ENCODE measurements around the gene FBL. TPM values are rescaled to one million over a fixed set of nuclear protein-coding genes. Genes with fewer than 3 reads are reported as not detected.
"Not testable (repeated sequence)": the region's sequence is repeated elsewhere in the genome, so short reads cannot be mapped to it uniquely, and the experiment has no call there.

Gene FBL
- polyA plus RNA-seq, 1 experiment: 372 TPM

- H3K27me3 ChIP-seq (ENCODE audit: control insufficient read depth, insufficient read depth, low read length); H3K36me3 ChIP-seq (ENCODE audit: control insufficient read depth, insufficient read depth, low read length); H3K4me3 ChIP-seq (ENCODE audit: low read depth, low read length); DNase-seq (ENCODE audit: low read depth); POLR2A ChIA-PET; CTCF ChIA-PET: not testable (repeated sequence)
Observed at GRCh38 chr19:39885821-39886554, 39.8 kb upstream of the FBL start.

DNA sequence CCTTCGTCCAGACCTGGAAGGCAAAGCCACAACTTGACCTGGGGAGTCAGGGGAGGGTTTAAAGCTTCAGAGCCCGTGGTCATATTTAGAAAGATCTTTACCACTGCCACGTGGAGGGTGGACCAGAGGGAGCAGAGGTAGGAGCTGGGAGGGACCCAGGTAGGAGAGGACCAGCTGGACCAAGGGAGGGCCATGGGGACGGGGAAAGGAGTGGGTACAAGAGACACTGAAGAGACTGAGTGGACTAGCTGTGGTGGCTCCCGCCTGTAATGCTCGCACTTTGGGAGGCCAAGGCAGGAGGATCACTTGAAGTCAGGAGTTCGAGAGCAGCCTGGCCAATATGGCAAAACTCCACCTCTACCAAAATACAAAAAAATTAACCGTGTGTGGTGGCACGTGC, 38.5 kb upstream of the FBL start:
- CTCF ChIA-PET; H3K36me3 ChIP-seq (ENCODE audit: control insufficient read depth, insufficient read depth, low read length); DNase-seq (ENCODE audit: low read depth); H3K27me3 ChIP-seq (ENCODE audit: control insufficient read depth, insufficient read depth, low read length); H3K4me3 ChIP-seq (ENCODE audit: low read depth, low read length); POLR2A ChIA-PET: not testable (repeated sequence)

GRCh38 chr19:39882645-39883044, 36.5 kb upstream of the FBL start:
- H3K27me3 ChIP-seq (ENCODE audit: control insufficient read depth, insufficient read depth, low read length); CTCF ChIA-PET; H3K4me3 ChIP-seq (ENCODE audit: low read depth, low read length); H3K36me3 ChIP-seq (ENCODE audit: control insufficient read depth, insufficient read depth, low read length); DNase-seq (ENCODE audit: low read depth); POLR2A ChIA-PET: not testable (repeated sequence)

GRCh38 chr19:39881495-39882110, 35.4 kb upstream of the FBL start:
- TF ChIP-seq, protein P1, sequence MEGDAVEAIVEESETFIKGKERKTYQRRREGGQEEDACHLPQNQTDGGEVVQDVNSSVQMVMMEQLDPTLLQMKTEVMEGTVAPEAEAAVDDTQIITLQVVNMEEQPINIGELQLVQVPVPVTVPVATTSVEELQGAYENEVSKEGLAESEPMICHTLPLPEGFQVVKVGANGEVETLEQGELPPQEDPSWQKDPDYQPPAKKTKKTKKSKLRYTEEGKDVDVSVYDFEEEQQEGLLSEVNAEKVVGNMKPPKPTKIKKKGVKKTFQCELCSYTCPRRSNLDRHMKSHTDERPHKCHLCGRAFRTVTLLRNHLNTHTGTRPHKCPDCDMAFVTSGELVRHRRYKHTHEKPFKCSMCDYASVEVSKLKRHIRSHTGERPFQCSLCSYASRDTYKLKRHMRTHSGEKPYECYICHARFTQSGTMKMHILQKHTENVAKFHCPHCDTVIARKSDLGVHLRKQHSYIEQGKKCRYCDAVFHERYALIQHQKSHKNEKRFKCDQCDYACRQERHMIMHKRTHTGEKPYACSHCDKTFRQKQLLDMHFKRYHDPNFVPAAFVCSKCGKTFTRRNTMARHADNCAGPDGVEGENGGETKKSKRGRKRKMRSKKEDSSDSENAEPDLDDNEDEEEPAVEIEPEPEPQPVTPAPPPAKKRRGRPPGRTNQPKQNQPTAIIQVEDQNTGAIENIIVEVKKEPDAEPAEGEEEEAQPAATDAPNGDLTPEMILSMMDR (IDR thresholded peaks at IDR 0.05; ENCODE audit: insufficient read depth, low read depth, low read length): 0 out of 2 replicates have a peak, but pooled peaks have one; percentile 20
- DNase-seq (ENCODE audit: low read depth); H3K4me3 ChIP-seq (ENCODE audit: low read depth, low read length); CTCF ChIA-PET; H3K27me3 ChIP-seq (ENCODE audit: control insufficient read depth, insufficient read depth, low read length); H3K36me3 ChIP-seq (ENCODE audit: control insufficient read depth, insufficient read depth, low read length); POLR2A ChIA-PET: not testable (repeated sequence)

DNA sequence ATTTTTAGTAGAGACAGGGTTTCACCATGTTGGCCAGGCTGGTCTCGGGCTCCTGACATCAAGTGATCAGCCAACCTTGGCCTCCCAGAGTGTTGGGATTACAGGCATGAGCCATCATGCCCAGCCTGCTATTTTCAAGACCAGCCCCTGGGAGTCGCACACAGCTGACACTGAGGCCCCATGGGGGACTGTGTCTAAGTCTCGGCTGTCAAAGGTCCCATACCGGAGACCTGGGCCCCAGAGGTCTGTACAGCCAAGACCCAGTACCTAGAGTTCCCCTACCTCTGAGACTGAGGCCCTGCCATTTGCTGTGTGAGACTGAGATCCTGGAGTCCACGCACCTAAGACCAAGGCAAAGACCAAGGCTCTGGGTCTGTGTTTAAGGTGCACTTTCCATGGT, 34.1 kb upstream of the FBL start:
- H3K4me3 ChIP-seq (ENCODE audit: low read depth, low read length); H3K27me3 ChIP-seq (ENCODE audit: control insufficient read depth, insufficient read depth, low read length); CTCF ChIA-PET; DNase-seq (ENCODE audit: low read depth); POLR2A ChIA-PET; H3K36me3 ChIP-seq (ENCODE audit: control insufficient read depth, insufficient read depth, low read length): not testable (repeated sequence)

- POLR2A ChIA-PET; H3K27me3 ChIP-seq (ENCODE audit: control insufficient read depth, insufficient read depth, low read length); H3K4me3 ChIP-seq (ENCODE audit: low read depth, low read length); H3K36me3 ChIP-seq (ENCODE audit: control insufficient read depth, insufficient read depth, low read length); DNase-seq (ENCODE audit: low read depth); CTCF ChIA-PET: not testable (repeated sequence)
Observed at GRCh38 chr19:39879796-39880195, 33.6 kb upstream of the FBL start.

- H3K27me3 ChIP-seq (ENCODE audit: control insufficient read depth, insufficient read depth, low read length); H3K36me3 ChIP-seq (ENCODE audit: control insufficient read depth, insufficient read depth, low read length); H3K4me3 ChIP-seq (ENCODE audit: low read depth, low read length); CTCF ChIA-PET; DNase-seq (ENCODE audit: low read depth); POLR2A ChIA-PET: not testable (repeated sequence)
Observed at GRCh38 chr19:39878866-39879265, 32.7 kb upstream of the FBL start.

DNA sequence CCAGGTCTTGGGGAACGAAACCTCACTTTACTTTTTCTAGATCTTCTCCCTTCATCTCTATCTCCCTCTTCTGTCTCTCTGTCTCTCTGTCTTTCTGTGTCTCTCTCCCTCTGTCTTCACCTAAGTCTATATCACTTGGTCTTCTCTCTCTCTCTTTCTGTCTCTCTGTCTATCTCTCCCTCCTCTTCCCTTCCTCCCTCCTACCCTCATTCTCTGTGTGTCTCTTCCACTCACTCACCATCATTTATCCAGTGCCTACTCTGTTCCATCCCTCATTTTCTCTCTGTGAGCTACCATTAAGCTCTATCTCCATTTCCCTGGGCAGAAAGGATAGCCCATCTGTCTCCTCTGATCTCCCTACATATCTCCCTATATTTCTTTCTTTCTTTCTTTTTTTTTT, 32.2 kb upstream of the FBL start:
- TF ChIP-seq, protein P1 (IDR thresholded peaks at IDR 0.05; ENCODE audit: insufficient read depth, low read depth, low read length): no peak
- Histone ChIP-seq H3K27me3 (ENCODE audit: control insufficient read depth, insufficient read depth, low read length) (no peaks in the 10 kb centered on the region), H3K4me3 (ENCODE audit: low read depth, low read length) (no peak overlapping the region), H3K36me3 (ENCODE audit: control insufficient read depth, insufficient read depth, low read length) (no peaks in the 10 kb centered on the region)
- CTCF ChIA-PET: no interaction called here
- POLR2A ChIA-PET: no interaction called here
- DNase-seq (ENCODE audit: low read depth): no peak

DNA sequence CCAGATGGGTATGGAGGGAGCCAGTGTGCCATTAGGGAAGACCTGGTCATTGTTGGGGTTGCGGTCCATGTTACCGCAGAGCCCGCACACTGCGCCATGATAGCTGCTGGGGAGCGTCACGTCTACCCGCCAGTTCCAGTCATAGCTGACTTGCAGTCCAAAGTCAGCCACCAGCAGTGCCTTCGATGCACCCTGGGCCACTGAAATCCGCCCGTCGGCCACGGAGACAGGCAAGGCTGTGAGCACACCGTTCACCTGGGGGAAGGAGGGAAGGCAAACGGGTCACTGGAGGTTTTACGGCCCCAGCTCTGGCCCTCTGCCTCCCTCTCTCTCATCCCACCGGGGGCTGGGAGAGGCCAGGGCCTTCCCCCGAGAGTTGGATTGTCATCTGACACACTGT, 31.8 kb upstream of the FBL start:
- H3K27me3 ChIP-seq (ENCODE audit: control insufficient read depth, insufficient read depth, low read length); H3K4me3 ChIP-seq (ENCODE audit: low read depth, low read length); CTCF ChIA-PET; DNase-seq (ENCODE audit: low read depth); H3K36me3 ChIP-seq (ENCODE audit: control insufficient read depth, insufficient read depth, low read length); POLR2A ChIA-PET: not testable (repeated sequence)

- CTCF ChIA-PET; H3K4me3 ChIP-seq (ENCODE audit: low read depth, low read length); POLR2A ChIA-PET; H3K36me3 ChIP-seq (ENCODE audit: control insufficient read depth, insufficient read depth, low read length); DNase-seq (ENCODE audit: low read depth); H3K27me3 ChIP-seq (ENCODE audit: control insufficient read depth, insufficient read depth, low read length): not testable (repeated sequence)
Observed at GRCh38 chr19:39877488-39877887, 31.3 kb upstream of the FBL start.

GRCh38 chr19:39876486-39876885, 30.3 kb upstream of the FBL start:
- CTCF ChIA-PET; H3K4me3 ChIP-seq (ENCODE audit: low read depth, low read length); H3K27me3 ChIP-seq (ENCODE audit: control insufficient read depth, insufficient read depth, low read length); H3K36me3 ChIP-seq (ENCODE audit: control insufficient read depth, insufficient read depth, low read length); POLR2A ChIA-PET; DNase-seq (ENCODE audit: low read depth): not testable (repeated sequence)

All from BJ (cell line).